ENCODE data around the gene CUEDC2. TPM values are rescaled to one million over a fixed set of nuclear protein-coding genes. Genes with fewer than 3 reads are reported as not detected.

The CUEDC2 gene
- total and polyA plus RNA-seq, 10 of the 15 experiments (the other 5 are each of a cell fraction or from before 2014, with no cell fraction given): 20.4 to 121 (median 75.0) TPM

DNA sequence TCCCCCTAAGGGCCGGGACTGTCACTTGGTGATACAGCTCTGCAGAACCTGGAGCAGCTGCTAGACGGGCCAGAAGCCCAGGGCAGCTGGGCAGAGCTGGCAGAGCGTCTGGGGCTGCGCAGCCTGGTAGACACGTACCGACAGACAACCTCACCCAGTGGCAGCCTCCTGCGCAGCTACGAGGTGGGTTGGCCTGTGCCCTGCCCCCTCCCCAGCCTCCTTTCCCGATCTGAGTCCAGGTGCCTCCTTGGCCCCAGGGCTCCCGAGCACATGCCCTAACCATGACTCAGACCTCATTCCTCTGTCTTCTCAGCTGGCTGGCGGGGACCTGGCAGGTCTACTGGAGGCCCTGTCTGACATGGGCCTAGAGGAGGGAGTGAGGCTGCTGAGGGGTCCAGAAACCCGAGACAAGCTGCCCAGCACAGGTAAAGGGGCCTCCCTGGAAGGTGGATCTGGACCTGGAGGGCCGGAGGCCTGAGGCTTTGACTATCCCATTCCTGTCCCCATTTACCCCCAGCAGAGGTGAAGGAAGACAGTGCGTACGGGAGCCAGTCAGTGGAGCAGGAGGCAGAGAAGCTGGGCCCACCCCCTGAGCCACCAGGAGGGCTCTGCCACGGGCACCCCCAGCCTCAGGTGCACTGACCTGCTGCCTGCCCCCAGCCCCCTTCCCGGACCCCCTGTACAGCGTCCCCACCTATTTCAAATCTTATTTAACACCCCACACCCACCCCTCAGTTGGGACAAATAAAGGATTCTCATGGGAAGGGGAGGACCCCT is 30.5 kb downstream of the CUEDC2 start:
- Histone ChIP-seq H3K79me2 (ENCODE audit: control insufficient read depth, insufficient read depth, low read length) (peaks cover 32% of the 10 kb centered on the region), H3K4me2 (ENCODE audit: control insufficient read depth, insufficient read depth) (no peak overlapping the region), H3K27me3 (replicated peaks in 1 of 2; ENCODE audit: control insufficient read depth in 2 of 2, insufficient read depth in 2 of 2, low read length in 1 of 2) (no peaks in the 10 kb centered on the region), H3K4me1 (ENCODE audit: control insufficient read depth, insufficient read depth, low read length) (peaks cover 13% of the 10 kb centered on the region), H3K27ac (ENCODE audit: control insufficient read depth, insufficient read depth) (no peak overlapping the region), H4K20me1 (ENCODE audit: control insufficient read depth, insufficient read depth) (peaks cover 4% of the 10 kb centered on the region; the same call in 1 of the 2 replicates), H3K4me3 (no peak overlapping the region), H3K9me3 (replicated peaks; ENCODE audit: control insufficient read depth, insufficient read depth, low read length) (no peaks in the 10 kb centered on the region), H3K36me3 (ENCODE audit: control insufficient read depth in 2 of 2, insufficient read depth in 2 of 2, low read length in 1 of 2) (peaks cover 19 to 38% of the 10 kb centered on the region in 2 experiments), H3K9ac (ENCODE audit: control insufficient read depth, insufficient read depth, low read length) (no peak overlapping the region), H2AFZ (ENCODE audit: control insufficient read depth, low read depth, low read length) (no peak overlapping the region)
- DNase-seq (ENCODE audit: low read depth, low spot score) (no peak), FAIRE-seq (no peak), ATAC-seq (no peak)
- TF ChIP-seq, protein P1, sequence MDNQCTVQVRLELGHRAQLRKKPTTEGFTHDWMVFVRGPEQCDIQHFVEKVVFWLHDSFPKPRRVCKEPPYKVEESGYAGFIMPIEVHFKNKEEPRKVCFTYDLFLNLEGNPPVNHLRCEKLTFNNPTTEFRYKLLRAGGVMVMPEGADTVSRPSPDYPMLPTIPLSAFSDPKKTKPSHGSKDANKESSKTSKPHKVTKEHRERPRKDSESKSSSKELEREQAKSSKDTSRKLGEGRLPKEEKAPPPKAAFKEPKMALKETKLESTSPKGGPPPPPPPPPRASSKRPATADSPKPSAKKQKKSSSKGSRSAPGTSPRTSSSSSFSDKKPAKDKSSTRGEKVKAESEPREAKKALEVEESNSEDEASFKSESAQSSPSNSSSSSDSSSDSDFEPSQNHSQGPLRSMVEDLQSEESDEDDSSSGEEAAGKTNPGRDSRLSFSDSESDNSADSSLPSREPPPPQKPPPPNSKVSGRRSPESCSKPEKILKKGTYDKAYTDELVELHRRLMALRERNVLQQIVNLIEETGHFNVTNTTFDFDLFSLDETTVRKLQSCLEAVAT (IDR thresholded peaks at IDR 0.05): no peak
- TF ChIP-seq ZBED1 (IDR thresholded peaks at IDR 0.05; ENCODE audit: borderline replicate concordance) (no peak), IRF4 (IDR thresholded peaks at IDR 0.05; ENCODE audit: low read depth, low read length) (no peak), BACH1 (IDR thresholded peaks at IDR 0.05; ENCODE audit: borderline replicate concordance) (no peak), KDM1A (IDR thresholded peaks at IDR 0.05; ENCODE audit: borderline replicate concordance) (no peak), POLR2A (IDR thresholded peaks at IDR 0.05; ENCODE audit: low read depth, low read length) (peak; percentile 7; the same call in 1 of the 2 replicates)
- TF ChIP-seq, protein P2, sequence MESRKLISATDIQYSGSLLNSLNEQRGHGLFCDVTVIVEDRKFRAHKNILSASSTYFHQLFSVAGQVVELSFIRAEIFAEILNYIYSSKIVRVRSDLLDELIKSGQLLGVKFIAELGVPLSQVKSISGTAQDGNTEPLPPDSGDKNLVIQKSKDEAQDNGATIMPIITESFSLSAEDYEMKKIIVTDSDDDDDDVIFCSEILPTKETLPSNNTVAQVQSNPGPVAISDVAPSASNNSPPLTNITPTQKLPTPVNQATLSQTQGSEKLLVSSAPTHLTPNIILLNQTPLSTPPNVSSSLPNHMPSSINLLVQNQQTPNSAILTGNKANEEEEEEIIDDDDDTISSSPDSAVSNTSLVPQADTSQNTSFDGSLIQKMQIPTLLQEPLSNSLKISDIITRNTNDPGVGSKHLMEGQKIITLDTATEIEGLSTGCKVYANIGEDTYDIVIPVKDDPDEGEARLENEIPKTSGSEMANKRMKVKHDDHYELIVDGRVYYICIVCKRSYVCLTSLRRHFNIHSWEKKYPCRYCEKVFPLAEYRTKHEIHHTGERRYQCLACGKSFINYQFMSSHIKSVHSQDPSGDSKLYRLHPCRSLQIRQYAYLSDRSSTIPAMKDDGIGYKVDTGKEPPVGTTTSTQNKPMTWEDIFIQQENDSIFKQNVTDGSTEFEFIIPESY (IDR thresholded peaks at IDR 0.05): no peak
- ChIA-PET RAD21 (ENCODE audit: unreplicated experiment) (no interaction called here), SMC1A (ENCODE audit: uncharacterized antibody, unreplicated experiment) (interaction anchor here (1.3 to 2.2 kb wide), 2 partner anchors 172 to 182 kb away, joined by 3 to 4 read pairs; no protein-coding TSS in a partner anchor), CTCF (interaction anchor here (2.8 to 12.1 kb wide), 3 partner anchors 17 to 171 kb away, joined by 10 to 69 read pairs (median 11); no protein-coding TSS in a partner anchor), POLR2A (interaction anchor here (0.7 kb wide), 1 partner anchor 52 kb away, joined by 3 read pairs; no protein-coding TSS in a partner anchor)
- BruUV-seq (replicated peaks): no TSS peak
- in situ Hi-C loops (cut with MboI) (no loop called here), intact Hi-C loops (cut with micrococcal nuclease; ENCODE audit: unreplicated experiment) (no loop called here)
- 74% methylated on average over 18 of the region's 18 CpGs for WGBS (ENCODE audit: insufficient coverage, insufficient replicate concordance, low lambda C conversion rate, missing lambda C conversion rate)
